HG03457 (cell line): Measurements from ENCODE around the gene ACO2.
"Not testable (repeated sequence)": the region's sequence is repeated elsewhere in the genome, so short reads cannot be mapped to it uniquely, and the experiment has no call there.

Experiments used
- ATAC-seq: cut with Tn5 transposase; IDR thresholded peaks from one replicate; pipeline ENCODE4 v1.9.1; 2021; ENCODE audit warnings: moderate number of reproducible peaks; ENCODE audit not compliant: unreplicated experiment

The ACO2 gene

DNA sequence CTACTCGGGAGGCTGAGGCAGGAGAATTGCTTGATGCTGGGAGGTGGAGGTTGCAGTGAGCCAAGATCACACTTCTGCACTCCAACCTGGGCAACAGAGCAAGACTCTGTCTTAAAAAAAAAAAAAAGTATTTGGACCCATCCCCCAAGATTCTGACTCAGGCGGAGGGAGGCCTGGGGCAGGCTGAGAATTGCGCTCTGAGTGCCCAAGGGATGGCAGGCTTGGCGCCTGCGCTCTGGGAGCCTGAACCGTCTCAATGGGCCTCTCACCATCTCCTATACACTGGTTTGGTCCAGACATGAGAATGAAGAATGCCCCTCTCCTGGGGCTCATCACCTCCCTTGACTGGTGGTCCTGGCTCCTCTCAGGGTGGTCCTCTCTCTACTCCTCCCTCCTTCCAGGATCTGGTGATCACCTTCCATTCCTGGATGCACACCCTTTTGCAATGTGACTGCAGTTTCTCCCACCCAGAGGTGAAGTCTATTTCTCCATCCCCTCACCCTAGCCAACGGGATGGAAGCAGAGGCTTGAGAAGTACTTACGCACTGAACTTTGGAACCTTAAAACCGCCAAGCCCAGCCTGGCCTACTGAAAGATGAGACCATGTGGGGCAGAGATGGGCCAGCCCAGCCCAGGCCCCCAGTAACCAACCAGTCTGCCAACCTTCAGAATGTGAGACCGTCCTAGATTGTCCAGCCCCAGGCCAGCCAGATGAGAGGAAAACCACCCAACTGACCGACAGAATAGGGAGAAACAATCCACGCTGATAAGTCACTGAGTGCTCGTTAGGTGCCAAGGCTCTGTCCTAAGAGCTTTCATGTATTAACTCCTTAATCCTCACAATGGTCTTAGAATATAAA, 70.5 kb downstream of the ACO2 start:
- no peak for ATAC-seq

DNA sequence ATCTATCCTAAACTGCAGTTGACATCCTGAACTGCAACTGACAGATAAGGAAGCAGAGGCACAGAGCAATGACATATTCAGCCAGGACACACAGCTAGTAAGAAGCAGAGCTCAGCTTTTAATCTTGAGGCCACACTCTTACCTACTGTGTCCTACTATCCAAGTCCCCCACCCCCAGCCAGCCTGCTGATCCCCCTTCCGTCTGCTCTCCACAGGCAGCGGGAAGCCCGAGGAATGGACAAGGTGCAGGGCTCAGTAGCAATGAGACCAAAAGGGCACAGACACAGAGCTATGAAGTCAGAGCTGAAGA, 71.0 kb downstream of the ACO2 start:
- ATAC-seq, result no peak

DNA sequence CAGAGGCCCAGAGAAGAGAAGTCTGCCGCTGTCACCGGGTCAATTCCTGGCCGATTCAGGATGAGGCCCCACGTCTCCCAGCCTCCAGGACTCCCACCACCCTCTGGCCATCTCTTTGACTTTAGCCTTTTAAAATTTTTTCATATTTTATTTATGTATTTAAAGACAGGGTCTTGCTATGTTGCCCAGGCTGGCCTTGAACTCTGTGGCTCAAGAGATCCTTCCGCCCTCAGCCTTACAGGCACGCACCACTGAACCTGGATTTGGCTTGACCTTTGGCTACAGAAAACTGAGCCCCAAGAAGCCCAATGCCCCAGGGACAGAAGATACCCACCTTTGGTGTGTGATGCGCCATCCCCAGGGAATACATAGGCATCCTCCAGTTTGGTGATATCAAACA, 71.4 kb downstream of the ACO2 start:
- ATAC-seq, result no peak

DNA sequence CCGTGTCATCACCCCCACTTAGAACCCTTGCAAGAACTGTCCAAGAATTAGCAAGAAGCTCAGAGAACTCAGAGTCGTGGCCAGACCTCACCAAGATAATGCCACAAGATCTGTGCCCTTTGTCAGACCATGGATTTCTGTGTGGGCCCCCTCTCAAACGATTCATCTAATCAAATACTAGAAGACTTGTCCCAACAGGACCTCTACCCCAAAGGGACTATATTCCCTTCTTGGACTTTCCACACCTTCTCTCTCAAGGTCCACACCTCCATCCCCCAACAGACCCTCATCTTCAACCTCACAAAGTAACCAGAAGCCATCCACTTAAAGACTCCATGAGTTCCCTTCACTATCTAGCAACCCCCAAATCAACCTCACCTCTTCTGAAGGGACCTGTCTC, 72.6 kb downstream of the ACO2 start:
- no peak for ATAC-seq

DNA sequence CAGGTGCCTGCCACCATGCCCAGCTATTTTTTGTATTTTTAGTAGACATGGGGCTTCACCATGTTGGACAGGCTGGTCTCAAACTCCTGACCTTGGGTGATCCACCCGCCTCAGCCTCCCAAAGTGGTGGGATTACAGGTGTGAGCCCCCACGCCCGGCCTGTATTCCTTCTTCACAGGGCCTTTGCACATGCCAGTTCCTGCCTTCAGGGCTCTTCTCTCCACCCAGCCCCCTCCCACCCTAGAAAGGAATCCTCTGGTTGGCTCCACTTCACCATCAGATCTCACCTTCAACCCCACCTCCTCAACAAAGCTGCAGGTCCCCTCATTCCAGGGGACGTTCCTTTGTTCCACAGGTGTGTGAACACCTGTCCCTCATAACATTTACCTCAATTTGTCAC, 73.3 kb downstream of the ACO2 start:
- no peak for ATAC-seq

DNA sequence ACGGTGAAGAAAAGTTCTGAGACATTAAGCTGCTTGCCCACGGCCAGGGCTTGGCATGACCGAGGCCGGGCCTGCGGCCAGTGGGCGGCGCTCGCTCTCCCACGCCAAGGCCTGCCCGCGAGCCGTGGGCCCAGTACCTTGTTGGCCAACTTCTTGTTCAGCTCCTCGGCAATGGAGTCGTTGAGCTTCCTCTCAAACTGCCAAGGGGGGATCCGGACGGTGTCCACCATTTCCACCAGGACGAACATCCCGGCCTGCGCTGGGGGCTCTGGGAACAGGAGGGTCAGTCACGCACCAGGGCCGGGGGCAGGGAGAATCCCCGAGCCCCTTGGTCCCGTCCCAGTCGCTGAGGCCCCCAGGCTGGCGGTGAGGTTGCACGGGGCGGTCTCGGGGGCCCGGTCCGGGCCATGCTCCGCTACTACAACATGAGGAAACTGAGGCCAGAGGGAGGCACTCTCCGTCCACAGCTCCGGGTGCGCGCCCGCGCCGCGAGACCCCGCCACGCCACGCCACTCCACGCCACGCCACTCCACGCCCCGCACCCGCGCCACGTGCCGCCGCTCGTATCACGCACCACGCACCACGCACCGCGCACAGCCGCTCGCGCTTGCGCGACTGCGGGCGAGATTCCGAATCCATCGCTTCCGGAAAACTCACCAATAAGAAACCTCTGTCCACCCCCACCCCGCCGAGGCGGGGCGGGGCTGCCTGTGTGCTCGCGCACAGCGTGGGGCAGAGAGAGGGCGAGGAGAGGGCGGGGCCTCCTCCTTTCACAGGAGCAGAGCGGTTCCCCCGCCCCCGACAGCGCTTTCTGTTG, 75.1 kb downstream of the ACO2 start, which contains the start of gene POLR3H:
Gene POLR3H, minus strand, starts transcription at position 617 of the 817 bp plus-strand sequence. Its CDS starts 369 bp downstream, at position 248.
- ATAC-seq, result peak; percentile 73

DNA sequence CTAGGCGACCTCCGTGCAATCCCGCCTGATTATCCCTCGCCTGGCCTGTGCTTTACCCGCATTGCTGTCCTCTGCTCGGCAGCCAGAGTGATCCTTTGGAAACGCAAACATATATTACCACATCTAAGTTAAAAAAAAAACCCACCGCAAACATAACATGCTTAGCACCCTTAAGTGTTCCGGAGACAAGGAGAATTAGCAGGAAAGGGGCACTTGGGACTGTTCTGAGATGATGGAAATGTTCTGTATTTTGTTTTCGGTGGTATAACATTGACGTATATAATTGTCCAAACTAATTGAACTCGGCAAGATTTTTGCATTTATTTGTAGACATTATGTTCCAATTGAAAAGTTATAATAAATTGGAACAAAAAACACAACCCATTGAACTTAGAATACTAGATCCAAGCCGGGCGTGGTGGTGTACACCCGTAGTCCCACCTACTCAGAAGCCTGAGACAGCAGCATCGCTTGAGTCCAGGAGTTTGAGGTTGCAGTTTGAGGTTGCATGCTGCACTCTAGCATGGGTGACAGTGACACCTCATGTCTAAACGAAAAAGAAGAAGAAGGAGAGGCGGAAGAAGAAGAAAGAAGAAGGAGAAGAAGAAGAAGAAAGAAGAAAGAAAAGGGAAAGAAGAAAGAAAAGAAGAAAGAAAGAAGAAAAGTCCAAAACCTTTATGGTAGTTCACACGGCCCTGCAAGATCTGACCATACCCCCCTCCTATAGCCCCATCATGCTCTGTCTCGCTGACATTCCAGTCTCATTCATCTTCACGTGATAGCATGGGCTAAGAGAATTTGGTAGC, 76.0 kb downstream of the ACO2 start:
- ATAC-seq, result no peak

DNA sequence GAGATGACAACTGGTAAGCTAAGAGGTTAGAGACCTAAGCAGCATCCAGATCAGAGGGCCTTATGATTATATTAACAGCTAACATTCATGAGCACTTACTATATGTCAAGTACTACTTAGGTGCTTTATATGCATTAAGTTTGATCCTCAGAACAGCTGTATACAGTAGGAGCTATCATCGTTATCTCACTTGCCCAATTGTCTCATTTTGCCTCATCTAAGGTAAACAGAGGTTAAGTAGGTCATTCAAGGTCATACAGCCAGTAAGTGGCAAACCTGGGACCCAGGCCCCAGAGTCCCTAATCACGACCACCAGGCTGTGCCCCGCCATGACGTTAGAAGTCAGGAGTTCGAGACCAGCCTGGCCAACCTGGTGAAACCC, 79.9 kb downstream of the ACO2 start:
- ATAC-seq, result no peak

DNA sequence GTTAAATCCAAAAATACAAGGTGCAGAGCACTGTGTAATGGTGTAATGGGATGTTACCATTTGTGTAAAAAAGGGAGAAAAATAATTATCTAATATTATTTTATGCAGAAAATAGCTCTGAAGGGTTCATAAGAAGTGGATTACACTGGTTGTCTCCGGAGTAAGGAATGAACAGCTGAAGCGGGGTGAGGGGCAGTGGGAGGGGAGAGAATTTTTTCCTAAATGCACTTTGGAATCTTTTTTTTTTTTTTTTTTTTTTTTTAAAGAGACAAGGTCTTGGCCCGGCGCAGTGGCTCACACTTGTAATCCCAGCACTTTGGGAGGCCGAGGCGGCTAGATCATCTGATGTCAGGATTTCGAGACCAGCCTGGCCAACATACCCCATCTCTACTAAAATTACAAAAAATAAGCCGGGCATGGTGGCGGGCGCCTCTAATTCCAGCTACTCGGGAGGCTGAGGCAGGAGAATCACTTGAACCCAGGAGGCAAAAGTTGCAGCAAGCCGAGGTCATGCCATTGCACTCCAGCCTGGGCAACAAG, 82.1 kb downstream of the ACO2 start:
- no peak for ATAC-seq

DNA sequence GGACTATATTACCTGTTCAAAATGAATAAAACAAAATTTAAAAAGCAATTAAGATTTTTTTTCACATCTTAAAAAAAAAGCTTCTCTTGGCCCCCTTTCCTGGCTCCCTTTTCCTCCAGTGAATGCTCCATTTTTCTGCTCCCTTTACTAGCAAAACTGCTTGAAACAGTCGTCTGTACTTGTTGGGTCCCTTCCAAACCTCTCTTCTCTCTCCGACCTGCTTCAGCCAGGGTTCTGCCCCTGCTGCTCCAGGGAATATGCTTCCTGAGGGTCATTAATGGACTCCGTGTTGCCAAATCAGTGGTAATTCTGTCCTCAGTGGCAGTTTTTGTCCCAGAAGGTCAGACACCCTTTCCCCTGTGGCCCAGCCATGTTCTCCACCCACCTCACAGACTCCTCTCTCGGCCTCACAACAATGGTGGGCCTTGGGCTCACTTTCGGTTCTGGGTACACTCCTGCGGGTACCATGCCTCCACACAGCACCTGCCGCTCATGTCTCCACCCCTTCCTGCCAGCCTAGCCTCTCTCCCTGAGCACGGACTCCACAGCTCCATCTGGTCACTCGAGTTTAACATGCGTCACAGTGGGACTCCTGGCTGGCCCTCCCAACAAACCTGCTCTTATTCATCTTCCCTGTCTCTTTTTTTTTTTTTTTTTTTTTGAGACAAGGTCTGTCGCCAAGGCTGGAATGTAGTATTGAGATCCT, 83.1 kb downstream of the ACO2 start:
- ATAC-seq, result no peak

DNA sequence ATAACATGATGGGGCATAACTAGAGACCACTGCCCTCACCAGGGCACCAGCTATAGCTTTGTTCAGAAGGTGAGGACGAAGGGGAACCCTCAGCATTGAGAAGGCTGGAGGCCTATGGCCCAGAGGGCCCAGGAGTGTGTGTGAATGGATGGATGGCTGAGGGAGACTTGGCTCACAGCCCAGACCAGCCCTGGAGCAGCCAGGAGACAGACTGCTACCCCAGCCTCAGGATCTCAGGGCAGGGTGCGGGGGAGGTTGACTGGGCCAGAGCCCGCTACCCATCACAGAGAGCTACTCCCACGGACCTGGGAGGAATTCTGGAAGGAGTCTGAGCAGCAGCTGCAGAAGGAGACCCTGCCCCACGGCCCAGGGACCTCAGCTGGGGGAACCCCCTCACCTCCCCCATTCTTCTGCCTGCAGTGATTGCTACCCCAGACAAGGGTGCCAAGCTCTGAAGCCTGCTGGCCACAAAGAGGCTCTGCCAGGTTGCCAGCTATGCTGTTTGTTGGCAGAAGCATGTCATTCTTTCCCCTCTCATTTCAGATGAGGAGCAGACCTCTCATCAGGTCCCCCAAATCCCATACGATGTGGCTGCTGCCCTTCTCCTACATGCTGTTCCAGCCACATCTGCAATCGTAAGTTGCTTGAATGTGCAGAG, 86.5 kb downstream of the ACO2 start:
- ATAC-seq, result no peak

DNA sequence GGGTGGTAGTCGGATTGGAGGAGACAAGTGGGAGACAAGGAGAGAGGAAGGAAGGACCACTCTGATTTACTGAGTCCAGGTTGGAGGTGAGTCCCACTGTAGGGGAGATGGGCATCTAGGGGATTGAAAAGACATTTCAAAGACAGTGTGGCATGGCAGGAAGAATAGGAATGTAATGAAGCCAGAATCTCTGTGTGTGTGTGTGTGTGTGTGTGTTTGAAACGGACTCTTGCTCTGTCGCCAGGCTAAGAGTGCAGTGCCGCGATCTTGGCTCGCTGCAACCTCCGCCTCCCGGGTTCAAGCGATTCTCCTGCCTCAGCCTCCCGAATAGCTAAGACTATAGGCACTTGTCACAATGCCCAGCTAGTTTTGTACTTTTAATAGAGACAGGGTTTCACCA, 87.6 kb downstream of the ACO2 start:
- no peak for ATAC-seq

DNA sequence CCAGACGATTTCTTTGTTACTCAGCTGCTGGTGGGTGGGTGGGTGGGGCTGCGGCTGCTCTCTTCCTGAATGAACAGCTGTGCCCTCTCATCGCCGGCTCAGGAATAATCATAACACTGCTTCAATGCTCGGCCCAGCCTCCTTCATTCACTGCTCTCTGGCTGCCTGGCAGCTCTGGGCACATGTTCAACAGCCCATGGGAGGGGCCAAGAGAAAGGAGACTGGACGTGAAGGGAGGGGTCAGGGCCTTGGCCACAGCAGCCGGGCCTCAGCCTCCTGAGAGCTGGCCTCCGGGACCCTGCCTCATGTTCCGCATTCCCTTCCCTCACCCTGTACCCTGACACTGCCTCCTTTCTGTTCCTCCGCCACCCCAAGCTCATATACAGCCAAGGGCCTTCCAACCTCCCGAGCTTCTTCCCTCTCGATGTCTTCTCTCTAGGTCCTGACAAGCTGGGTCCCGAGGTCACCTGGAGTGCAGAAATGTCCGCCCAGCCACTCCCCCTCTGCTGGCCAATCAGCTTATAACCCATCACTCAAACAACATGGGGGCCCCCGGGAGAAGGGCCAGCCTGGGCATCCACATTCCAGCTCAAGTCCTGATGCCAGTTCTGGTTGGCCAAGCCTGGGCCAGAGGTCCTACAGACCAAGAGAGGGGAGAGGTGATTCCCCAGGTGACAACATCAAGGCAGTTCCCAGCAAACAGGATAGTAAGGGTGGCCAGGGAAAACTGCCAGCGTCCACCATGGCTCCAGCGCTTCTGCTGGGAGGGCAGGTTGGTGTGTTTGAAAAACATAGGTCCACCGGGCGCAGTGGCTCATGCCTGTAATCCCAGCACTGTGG, 88.7 kb downstream of the ACO2 start:
- no peak for ATAC-seq

DNA sequence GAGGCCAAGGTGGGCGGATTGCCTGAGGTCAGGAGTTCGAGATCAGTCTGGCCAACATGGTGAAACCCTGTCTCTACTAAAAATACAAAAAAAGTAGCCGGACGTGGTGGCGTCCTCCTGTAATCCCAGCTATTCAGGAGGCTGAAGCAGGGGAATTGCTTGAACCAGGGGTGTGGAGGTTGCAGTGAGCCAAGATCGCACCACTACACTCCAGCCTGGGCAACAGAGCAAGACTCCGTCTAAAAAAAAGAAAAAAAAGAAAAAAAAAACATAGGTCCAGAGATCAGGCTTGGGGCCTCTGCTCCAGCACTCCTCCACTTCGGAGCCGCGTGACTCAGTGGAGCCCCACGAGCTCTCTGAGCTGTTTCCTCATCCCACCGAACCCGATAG, 89.3 kb downstream of the ACO2 start:
- not testable (repeated sequence) for ATAC-seq

DNA sequence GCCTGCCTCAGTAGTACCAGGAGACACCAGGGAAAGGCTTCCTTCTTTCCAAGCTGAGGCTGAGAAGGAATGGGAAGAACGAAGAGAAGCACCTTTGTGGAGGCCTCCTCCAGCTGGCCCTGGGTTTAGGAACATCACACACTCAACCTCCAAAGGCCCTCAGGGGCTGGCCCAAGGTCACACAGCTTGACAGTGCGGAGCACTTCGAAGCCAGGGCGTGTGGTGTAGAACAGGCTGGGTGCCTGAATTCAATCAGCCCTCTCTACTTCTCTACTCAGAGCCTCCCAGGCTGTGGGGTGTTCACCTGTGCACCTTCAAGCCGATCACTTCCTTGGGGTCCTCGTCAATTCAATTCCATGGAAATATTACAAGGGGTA, 91.2 kb downstream of the ACO2 start:
- no peak for ATAC-seq

DNA sequence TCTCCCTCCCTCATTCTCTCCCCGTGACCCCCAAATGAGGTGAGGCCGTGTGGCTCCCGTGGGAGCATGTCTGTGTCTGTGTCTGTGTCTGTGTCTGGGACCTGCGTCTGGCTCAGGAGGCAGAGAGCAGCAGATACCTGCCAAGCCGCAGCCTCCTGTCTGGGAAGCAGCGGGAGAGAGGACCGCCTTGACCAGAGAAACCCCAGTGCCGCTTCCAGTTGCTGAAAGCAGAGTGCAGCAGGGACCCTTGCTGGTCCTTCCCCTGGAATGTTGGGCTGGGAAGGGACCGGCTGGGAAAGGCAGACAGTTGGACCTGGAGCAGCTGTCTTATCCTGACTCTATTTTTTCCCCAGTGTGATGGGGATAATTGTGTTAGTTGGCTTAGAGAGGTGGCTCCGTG, 92.4 kb downstream of the ACO2 start:
- no peak for ATAC-seq

DNA sequence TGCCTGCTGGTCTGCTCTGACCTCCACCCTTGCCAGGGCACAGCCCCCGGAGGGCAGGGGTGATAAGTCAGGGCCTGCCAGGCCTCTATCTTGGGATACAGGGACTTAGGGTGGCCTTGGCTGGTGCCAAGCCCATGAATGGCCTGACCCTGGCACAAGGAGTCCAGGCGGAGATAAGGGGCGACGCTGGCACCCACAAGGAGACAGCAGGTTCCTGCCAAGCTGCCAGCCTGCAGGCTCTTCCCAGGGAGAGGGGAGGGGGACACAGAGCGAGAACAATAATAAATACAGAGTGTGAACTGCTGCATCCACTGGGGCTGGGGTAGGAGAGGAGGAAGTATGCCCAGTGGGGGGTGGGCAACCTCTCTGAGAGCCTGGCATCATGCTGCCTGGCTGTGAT, 92.9 kb downstream of the ACO2 start:
- ATAC-seq, result no peak

DNA sequence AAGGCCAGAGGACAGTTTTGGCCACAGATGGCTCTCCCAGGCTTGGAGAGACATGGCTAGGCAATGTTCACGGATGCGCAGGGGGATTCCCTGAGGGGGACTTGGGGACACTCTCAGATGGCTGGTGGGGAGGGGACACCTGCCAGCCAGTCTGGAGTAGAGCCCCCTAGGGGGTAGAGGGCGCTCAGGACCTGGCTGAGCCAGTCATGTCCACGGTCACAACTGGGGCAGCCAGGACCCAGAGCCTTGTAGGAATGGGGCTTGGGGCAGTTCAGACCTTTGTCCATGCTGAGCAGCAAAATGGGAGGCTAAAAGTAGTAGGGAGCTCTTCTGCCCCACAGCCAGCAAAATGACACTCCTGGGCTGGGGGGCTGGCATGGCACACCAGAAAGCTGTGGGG, 93.5 kb downstream of the ACO2 start:
- ATAC-seq, result no peak

DNA sequence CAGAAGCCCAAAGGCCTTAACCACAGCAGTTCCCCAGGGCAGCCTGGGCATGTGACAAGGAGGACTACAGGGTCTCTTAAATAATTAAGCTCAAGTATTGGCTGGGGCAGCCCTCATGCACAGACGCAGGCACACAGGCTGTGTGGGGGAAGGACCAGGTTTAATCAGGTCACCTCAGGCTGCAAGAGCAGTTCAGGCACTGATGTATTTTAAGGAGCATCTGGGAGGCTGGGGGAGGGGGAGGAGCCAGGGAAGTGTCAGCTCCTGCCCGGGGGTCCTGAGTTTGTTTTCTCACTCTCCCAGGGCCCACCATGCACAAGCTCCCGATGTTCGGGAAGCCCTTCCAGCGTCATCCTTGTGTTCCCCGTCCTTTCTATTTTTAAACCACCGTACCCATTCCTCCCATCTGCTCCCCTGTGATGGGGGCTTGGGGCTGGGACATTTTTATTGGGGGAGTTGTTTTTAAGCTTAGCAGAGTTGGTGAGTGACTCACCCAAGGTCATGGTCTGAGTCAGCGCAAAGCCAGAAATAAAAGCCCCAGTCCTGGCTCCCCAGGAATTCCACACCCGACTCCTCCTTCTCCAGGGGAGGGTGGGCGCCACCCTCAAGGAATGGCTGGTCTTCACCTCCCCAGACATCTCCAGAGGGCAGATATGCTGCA, 94.3 kb downstream of the ACO2 start:
- no peak for ATAC-seq
